ENCODE data around the gene SNAP25.

DNA sequence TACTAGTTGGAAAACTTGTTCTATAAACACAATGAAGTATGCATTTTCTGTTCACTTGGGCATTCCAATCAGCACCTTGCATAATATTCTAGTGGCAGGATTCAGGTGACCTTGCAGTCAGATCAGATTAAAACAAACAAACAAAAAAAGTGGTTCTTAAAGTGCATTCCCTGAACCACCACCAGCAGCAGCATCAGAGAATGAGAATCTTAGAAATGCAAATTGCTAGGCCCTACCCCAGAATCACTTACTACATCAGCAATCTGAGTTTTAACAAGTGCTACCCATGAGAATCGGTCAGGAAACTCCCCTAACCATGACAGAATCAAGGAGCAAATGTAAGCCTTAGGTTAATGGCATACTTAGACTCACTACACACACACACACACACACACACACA is 41.7 kb downstream of the SNAP25 start:
- TF ChIP-seq, protein P1, sequence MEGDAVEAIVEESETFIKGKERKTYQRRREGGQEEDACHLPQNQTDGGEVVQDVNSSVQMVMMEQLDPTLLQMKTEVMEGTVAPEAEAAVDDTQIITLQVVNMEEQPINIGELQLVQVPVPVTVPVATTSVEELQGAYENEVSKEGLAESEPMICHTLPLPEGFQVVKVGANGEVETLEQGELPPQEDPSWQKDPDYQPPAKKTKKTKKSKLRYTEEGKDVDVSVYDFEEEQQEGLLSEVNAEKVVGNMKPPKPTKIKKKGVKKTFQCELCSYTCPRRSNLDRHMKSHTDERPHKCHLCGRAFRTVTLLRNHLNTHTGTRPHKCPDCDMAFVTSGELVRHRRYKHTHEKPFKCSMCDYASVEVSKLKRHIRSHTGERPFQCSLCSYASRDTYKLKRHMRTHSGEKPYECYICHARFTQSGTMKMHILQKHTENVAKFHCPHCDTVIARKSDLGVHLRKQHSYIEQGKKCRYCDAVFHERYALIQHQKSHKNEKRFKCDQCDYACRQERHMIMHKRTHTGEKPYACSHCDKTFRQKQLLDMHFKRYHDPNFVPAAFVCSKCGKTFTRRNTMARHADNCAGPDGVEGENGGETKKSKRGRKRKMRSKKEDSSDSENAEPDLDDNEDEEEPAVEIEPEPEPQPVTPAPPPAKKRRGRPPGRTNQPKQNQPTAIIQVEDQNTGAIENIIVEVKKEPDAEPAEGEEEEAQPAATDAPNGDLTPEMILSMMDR (IDR thresholded peaks at IDR 0.05; ENCODE audit: low read length): no peak
- no peak for TF ChIP-seq EZH2phosphoT487 (IDR thresholded peaks at IDR 0.05; ENCODE audit: low read length)
